HG02870 (cell line): Measurements from ENCODE around the gene KNTC1.
A peak's percentile ranks its signal among the peaks of the same experiment; 100 is the strongest.
"Not testable (repeated sequence)": the region's sequence is repeated elsewhere in the genome, so short reads cannot be mapped to it uniquely, and the experiment has no call there.

ENCODE experiments used
- ATAC-seq: cut with Tn5 transposase; IDR thresholded peaks from one replicate; pipeline ENCODE4 v1.9.1; 2021; ENCODE audit warnings: mild to moderate bottlenecking, moderate library complexity; ENCODE audit not compliant: unreplicated experiment

KNTC1 gene

GRCh38 chr12:122544537-122544936 is 17.5 kb downstream of the KNTC1 start:
- ATAC-seq = no peak

- no peak for ATAC-seq
Observed at GRCh38 chr12:122545855-122546254, 18.8 kb downstream of the KNTC1 start.

- no peak for ATAC-seq
Observed at GRCh38 chr12:122547330-122547729, 20.3 kb downstream of the KNTC1 start.

- ATAC-seq = peak; percentile 44
Observed at GRCh38 chr12:122558745-122559641, 31.9 kb downstream of the KNTC1 start.

GRCh38 chr12:122560138-122560537 is 33.1 kb downstream of the KNTC1 start:
- no peak for ATAC-seq

DNA sequence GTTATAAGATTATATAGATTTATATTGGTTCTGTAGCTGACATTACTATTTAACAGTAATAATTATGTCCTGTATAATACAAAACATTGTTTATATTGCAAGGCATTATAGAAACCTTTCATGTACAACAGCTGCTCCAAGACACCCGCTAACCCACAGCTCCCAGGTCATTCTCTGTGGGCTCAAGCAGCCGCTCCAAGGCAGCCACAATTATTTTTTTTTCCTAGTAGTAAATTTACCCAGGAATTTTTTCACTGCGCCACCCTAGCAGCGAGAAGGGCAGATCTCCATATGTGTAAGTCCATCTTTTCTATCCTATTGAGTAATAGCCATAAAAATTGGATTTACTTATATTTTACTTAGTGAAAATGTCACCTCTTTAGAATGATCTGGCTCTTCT is 36.3 kb downstream of the KNTC1 start:
- ATAC-seq = no peak

GRCh38 chr12:122566816-122567215 is 39.8 kb downstream of the KNTC1 start:
- ATAC-seq = not testable (repeated sequence)

DNA sequence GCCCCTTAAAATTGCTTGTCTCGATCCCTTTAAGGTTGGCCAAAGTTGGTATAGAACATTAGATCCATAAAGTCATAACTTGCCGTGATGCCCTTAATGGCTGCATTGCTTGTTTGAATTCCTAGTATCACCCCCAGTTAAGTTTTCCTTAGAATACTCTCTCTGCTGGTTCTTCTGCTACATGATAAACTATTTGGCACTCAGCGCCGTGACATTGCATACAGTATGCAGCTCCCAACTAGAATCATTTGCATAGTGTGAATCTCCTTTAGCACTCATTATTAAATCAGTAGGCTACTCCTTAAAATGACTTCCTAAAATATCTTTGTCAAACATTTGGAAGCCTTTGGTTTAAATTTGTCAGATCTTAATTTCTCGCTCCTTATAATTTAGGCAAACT is 42.2 kb downstream of the KNTC1 start:
- ATAC-seq = no peak

GRCh38 chr12:122570006-122570405 is 43.0 kb downstream of the KNTC1 start:
- not testable (repeated sequence) for ATAC-seq

GRCh38 chr12:122571821-122572220 is 44.8 kb downstream of the KNTC1 start:
- ATAC-seq = no peak

DNA sequence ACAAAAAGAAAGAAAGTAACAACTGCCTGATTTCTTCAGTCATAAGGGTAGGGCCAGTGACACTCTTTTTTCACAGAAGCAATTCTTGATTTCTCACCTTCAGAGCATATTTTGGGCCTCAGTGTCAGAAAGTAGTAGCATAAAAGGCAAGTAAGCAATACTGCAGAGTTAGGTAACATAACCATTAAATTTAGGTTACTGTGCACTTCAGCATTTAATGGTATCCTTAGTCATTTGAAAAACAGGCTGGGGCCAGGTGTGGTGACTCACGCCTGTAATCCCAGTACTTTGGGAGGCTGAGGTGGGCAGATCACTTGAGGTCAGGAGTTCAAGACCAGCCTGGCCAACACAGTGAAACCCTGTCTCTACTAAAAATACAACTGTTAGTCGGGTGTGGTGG is 56.2 kb downstream of the KNTC1 start:
- ATAC-seq = not testable (repeated sequence)

DNA sequence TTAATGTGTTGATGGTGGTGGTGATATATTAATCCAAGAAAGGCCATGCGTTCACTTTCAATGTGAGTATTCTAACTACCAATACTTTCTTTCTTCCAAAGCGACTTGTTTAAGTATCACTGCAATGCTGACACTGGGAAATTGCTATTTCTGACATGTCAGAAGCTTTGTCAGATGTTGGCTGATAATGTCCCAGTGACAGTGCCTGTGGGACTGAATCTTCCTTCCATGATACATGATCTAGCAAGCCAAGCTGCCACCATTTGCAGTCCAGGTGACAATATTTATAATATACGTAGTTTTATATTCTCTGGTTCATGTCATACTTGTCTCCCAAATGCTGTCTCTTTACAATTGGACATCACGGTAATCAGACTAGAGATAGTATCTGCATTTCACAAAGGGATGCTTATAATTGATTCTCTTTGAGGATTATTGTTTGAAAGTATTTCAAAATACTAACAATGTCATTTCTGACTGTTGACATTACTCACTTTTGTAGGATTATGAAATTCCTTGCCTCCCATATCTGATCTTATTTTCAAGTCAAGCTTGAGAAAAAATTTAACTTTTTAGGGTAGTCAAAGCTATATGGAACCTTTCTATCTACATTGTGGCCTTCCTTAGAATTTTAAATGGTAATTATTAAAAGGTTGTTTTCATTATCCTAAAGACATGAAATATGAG is 57.3 kb downstream of the KNTC1 start:
- ATAC-seq = no peak

- no peak for ATAC-seq
Observed at GRCh38 chr12:122590990-122591389, 63.9 kb downstream of the KNTC1 start.

DNA sequence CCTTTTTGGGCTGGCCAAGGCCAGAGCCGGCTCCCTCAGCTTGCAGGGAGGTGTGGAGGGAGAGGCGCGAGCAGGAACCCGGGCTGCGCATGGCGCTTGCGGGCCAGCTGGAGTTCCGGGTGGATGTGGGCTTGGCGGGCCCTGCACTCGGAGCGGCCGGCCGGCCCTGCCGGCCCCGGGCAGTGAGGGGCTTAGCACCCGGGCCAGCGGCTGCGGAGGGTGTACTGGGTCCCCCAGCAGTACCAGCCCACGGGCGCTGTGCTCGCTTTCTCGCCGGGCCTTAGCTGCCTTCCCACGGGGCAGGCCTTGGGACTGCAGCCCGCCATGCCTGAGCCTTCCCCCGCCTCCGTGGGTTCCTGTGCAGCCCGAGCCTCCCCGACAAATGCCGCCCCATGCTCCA is 64.9 kb downstream of the KNTC1 start:
- ATAC-seq = not testable (repeated sequence)

GRCh38 chr12:122592543-122592942 is 65.5 kb downstream of the KNTC1 start:
- ATAC-seq = not testable (repeated sequence)

- no peak for ATAC-seq
Observed at GRCh38 chr12:122593910-122594309, 66.9 kb downstream of the KNTC1 start.

DNA sequence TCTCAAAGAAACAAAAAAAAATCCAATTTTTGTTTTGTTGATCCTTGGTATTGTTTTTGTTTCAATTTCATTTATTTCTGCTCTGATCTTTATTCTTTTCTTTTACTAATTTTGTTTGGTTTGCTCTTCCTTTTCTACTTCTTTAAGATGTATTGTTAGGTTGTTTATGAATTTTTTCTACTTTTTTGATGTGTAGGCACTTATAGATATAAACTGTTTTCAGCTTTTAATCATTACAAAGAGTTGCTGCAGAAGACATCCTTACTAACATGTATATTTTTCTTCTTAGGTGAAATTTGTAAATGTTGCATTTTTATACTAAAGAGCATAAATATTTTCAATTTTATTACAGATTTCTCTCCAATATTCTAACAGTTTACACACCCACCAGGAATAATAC is 69.8 kb downstream of the KNTC1 start:
- ATAC-seq = no peak

DNA sequence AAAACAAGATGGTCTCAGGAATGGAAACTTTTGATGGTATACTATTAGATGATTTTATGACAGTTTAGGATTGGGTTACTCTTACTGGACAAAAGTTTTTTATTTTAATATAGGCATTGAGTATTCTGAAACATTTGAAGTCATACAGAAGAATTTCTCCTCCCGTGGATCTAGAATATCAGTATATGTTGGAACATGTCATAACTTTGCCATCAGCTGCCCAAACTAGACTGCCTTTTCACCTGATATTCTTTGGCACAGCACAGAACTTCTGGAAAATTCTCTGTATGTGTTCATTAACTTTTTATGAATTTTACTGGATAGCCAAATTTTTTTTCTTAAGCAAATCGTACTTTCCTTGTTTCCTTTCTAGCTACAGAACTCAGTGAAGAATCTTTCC is 75.4 kb downstream of the KNTC1 start:
- no peak for ATAC-seq

DNA sequence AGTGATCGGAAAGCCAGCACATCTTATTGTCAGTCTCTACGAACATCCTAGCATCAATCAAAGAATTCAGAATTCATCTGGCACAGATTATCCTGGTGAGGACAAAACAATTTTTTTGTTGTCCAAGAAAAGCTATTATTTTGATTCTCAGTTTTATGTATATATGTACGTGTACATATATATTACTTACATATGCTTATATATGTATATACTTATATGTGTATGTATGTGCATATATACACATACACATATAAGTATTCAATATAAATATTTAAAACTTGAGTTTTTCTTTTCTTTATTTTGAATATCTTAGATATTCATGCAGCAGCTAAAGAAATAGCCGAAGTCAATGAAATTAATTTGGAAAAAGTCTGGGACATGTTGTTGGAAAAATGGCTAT is 77.9 kb downstream of the KNTC1 start:
- ATAC-seq = no peak

DNA sequence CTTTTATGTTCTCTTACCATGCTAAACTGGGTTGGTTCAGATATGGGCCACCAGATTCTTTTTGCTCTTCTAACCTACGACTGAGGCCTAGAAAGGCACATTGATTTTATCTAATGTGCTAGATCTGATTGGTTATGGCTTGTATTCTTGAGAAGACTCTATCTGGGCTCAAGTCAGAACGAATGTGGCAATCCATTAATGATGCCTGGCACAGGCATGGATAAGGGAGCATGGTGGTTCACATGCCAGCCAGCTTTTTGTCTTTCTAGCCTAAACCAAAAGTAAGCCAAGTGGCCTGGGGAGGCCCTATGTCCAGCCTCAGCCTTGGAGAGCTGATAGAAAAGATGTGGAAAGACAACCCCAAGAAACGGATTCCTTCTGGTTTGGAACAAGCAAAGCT is 82.7 kb downstream of the KNTC1 start:
- ATAC-seq = no peak

- ATAC-seq = no peak
Observed at GRCh38 chr12:122610207-122610606, 83.2 kb downstream of the KNTC1 start.

- ATAC-seq = no peak
Observed at GRCh38 chr12:122610911-122611310, 83.9 kb downstream of the KNTC1 start.
